Measurements from ENCODE around the gene CTBP2. TPM values are rescaled to one million over a fixed set of nuclear protein-coding genes. Genes with fewer than 3 reads are reported as not detected.
"Not testable (repeated sequence)": the region's sequence is repeated elsewhere in the genome, so short reads cannot be mapped to it uniquely, and the experiment has no call there.

Gene CTBP2
- total and polyA plus RNA-seq, 10 of the 15 experiments (the other 5 are each of a cell fraction or from before 2014, with no cell fraction given), result 0.02 to 0.72 (median 0.06) TPM; not detected in 2

- TF ChIP-seq CHD4 (IDR thresholded peaks at IDR 0.05), result no peak
Observed at GRCh38 chr10:125163803-125164202, 3.4 kb upstream of the CTBP2 start (continued).

GRCh38 chr10:125163312-125163711 is 2.9 kb upstream of the CTBP2 start:
- H3K36me3 ChIP-seq (ENCODE audit: control insufficient read depth in 2 of 2, insufficient read depth in 2 of 2, low read length in 1 of 2); H3K4me3 ChIP-seq; SMC1A ChIA-PET (ENCODE audit: uncharacterized antibody, unreplicated experiment); H3K4me1 ChIP-seq (ENCODE audit: control insufficient read depth, insufficient read depth, low read length); H3K27ac ChIP-seq (ENCODE audit: control insufficient read depth, insufficient read depth); H3K9ac ChIP-seq (ENCODE audit: control insufficient read depth, insufficient read depth, low read length); POLR2A ChIA-PET; in situ Hi-C loops (cut with MboI); H3K4me2 ChIP-seq (ENCODE audit: control insufficient read depth, insufficient read depth); H3K79me2 ChIP-seq (ENCODE audit: control insufficient read depth, insufficient read depth, low read length); H3K9me3 ChIP-seq (replicated peaks; ENCODE audit: control insufficient read depth, insufficient read depth, low read length); H3K27me3 ChIP-seq (replicated peaks in 1 of 2; ENCODE audit: control insufficient read depth in 2 of 2, insufficient read depth in 2 of 2, low read length in 1 of 2); RAD21 ChIA-PET (ENCODE audit: unreplicated experiment); ATAC-seq; H2AFZ ChIP-seq (ENCODE audit: control insufficient read depth, low read depth, low read length); intact Hi-C loops (cut with micrococcal nuclease; ENCODE audit: unreplicated experiment); BruUV-seq (replicated peaks); FAIRE-seq; DNase-seq (ENCODE audit: low read depth, low spot score); H4K20me1 ChIP-seq (ENCODE audit: control insufficient read depth, insufficient read depth); CTCF ChIA-PET: not testable (repeated sequence)
- WGBS (ENCODE audit: insufficient coverage, insufficient replicate concordance, low lambda C conversion rate, missing lambda C conversion rate), result 82% methylated on average over 16 of the region's 19 CpGs

GRCh38 chr10:125162120-125162931 is 2.0 kb upstream of the CTBP2 start:
- no peaks in the 10 kb centered on the region; the same call in 2 of the 3 replicates for H3K9me3 ChIP-seq (replicated peaks; ENCODE audit: control insufficient read depth, insufficient read depth, low read length)
- H3K4me2 ChIP-seq (ENCODE audit: control insufficient read depth, insufficient read depth), result no peak overlapping the region
- in situ Hi-C loops (cut with MboI) (no loop called here), intact Hi-C loops (cut with micrococcal nuclease; ENCODE audit: unreplicated experiment) (no loop called here)
- DNase-seq (ENCODE audit: low read depth, low spot score) (no peak), ATAC-seq (no peak), FAIRE-seq (no peak)
- RAD21 ChIA-PET (ENCODE audit: unreplicated experiment), result no interaction called here
- H3K36me3 ChIP-seq (ENCODE audit: control insufficient read depth in 2 of 2, insufficient read depth in 2 of 2, low read length in 1 of 2), result no peaks in the 10 kb centered on the region
- BruUV-seq (replicated peaks), result no TSS peak
- no peak overlapping the region for H3K9ac ChIP-seq (ENCODE audit: control insufficient read depth, insufficient read depth, low read length)
- CTCF ChIA-PET, result no interaction called here
- no peaks in the 10 kb centered on the region for H3K79me2 ChIP-seq (ENCODE audit: control insufficient read depth, insufficient read depth, low read length)
- H2AFZ ChIP-seq (ENCODE audit: control insufficient read depth, low read depth, low read length), result no peak overlapping the region
- H3K27me3 ChIP-seq (replicated peaks in 1 of 2; ENCODE audit: control insufficient read depth in 2 of 2, insufficient read depth in 2 of 2, low read length in 1 of 2), result peaks cover 0 to 2% of the 10 kb centered on the region in 2 experiments; a peak in 2 of 4 replicates
- H3K4me3 ChIP-seq, result no peak overlapping the region
- POLR2A ChIA-PET, result no interaction called here
- H3K27ac ChIP-seq (ENCODE audit: control insufficient read depth, insufficient read depth), result no peak overlapping the region
- SMC1A ChIA-PET (ENCODE audit: uncharacterized antibody, unreplicated experiment), result no interaction called here
- H4K20me1 ChIP-seq (ENCODE audit: control insufficient read depth, insufficient read depth), result no peaks in the 10 kb centered on the region
- H3K4me1 ChIP-seq (ENCODE audit: control insufficient read depth, insufficient read depth, low read length), result no peaks in the 10 kb centered on the region
- 90% methylated on average over 50 of the region's 51 CpGs for WGBS (ENCODE audit: insufficient coverage, insufficient replicate concordance, low lambda C conversion rate, missing lambda C conversion rate)
- TF ChIP-seq, protein P1, sequence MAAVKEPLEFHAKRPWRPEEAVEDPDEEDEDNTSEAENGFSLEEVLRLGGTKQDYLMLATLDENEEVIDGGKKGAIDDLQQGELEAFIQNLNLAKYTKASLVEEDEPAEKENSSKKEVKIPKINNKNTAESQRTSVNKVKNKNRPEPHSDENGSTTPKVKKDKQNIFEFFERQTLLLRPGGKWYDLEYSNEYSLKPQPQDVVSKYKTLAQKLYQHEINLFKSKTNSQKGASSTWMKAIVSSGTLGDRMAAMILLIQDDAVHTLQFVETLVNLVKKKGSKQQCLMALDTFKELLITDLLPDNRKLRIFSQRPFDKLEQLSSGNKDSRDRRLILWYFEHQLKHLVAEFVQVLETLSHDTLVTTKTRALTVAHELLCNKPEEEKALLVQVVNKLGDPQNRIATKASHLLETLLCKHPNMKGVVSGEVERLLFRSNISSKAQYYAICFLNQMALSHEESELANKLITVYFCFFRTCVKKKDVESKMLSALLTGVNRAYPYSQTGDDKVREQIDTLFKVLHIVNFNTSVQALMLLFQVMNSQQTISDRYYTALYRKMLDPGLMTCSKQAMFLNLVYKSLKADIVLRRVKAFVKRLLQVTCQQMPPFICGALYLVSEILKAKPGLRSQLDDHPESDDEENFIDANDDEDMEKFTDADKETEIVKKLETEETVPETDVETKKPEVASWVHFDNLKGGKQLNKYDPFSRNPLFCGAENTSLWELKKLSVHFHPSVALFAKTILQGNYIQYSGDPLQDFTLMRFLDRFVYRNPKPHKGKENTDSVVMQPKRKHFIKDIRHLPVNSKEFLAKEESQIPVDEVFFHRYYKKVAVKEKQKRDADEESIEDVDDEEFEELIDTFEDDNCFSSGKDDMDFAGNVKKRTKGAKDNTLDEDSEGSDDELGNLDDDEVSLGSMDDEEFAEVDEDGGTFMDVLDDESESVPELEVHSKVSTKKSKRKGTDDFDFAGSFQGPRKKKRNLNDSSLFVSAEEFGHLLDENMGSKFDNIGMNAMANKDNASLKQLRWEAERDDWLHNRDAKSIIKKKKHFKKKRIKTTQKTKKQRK (IDR thresholded peaks at IDR 0.05; ENCODE audit: low read depth, low read length), result no peak
- TF ChIP-seq BACH1 (IDR thresholded peaks at IDR 0.05; ENCODE audit: borderline replicate concordance) (no peak), RUNX3 (IDR thresholded peaks at IDR 0.05; ENCODE audit: low read length) (no peak), CHD4 (IDR thresholded peaks at IDR 0.05) (no peak), SUZ12 (IDR thresholded peaks at IDR 0.05; ENCODE audit: unreplicated experiment) (no peak), POU2F2 (IDR thresholded peaks at IDR 0.05; ENCODE audit: borderline replicate concordance, low read depth, low read length) (no peak)
- TF ChIP-seq, protein P2, sequence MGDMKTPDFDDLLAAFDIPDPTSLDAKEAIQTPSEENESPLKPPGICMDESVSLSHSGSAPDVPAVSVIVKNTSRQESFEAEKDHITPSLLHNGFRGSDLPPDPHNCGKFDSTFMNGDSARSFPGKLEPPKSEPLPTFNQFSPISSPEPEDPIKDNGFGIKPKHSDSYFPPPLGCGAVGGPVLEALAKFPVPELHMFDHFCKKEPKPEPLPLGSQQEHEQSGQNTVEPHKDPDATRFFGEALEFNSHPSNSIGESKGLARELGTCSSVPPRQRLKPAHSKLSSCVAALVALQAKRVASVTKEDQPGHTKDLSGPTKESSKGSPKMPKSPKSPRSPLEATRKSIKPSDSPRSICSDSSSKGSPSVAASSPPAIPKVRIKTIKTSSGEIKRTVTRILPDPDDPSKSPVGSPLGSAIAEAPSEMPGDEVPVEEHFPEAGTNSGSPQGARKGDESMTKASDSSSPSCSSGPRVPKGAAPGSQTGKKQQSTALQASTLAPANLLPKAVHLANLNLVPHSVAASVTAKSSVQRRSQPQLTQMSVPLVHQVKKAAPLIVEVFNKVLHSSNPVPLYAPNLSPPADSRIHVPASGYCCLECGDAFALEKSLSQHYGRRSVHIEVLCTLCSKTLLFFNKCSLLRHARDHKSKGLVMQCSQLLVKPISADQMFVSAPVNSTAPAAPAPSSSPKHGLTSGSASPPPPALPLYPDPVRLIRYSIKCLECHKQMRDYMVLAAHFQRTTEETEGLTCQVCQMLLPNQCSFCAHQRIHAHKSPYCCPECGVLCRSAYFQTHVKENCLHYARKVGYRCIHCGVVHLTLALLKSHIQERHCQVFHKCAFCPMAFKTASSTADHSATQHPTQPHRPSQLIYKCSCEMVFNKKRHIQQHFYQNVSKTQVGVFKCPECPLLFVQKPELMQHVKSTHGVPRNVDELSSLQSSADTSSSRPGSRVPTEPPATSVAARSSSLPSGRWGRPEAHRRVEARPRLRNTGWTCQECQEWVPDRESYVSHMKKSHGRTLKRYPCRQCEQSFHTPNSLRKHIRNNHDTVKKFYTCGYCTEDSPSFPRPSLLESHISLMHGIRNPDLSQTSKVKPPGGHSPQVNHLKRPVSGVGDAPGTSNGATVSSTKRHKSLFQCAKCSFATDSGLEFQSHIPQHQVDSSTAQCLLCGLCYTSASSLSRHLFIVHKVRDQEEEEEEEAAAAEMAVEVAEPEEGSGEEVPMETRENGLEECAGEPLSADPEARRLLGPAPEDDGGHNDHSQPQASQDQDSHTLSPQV (IDR thresholded peaks at IDR 0.05), result no peak

Data from GM12878 (cell line).